ENCODE results near the gene TBC1D1. TPM values are rescaled to one million over a fixed set of nuclear protein-coding genes. Genes with fewer than 3 reads are reported as not detected.

The TBC1D1 gene
- total and polyA plus RNA-seq, 8 donors = 53.3 to 78.9 (median 71.1) TPM

- H3K9me3 ChIP-seq = no peaks in the 10 kb centered on the region
- no peaks in the 10 kb centered on the region for H3K27me3 ChIP-seq
- intact Hi-C loops (cut with DNase I) = no loop called here
- peaks cover 0 to 31% of the 10 kb centered on the region in 2 donors for H3K4me1 ChIP-seq
- DNase-seq = no peak
- ATAC-seq = peak; percentile 53
- H3K27ac ChIP-seq = peak overlapping the region in 1 of 2 donors; percentile 86
- TF ChIP-seq CTCF (IDR thresholded peaks at IDR 0.05) = no peak
- H3K36me3 ChIP-seq = peaks cover 0 to 11% of the 10 kb centered on the region in 2 donors
- no peak overlapping the region for H3K4me3 ChIP-seq
Observed at GRCh38 chr4:37864786-37865185, 26.1 kb upstream of the TBC1D1 start.

- H3K36me3 ChIP-seq = peaks cover 0 to 11% of the 10 kb centered on the region in 2 donors
- no peak for ATAC-seq
- peaks cover 0 to 31% of the 10 kb centered on the region in 2 donors for H3K4me1 ChIP-seq
- no peak for TF ChIP-seq CTCF (IDR thresholded peaks at IDR 0.05)
- H3K27ac ChIP-seq = peak overlapping the region in 1 of 2 donors; percentile 86
- no peak for DNase-seq
- no peaks in the 10 kb centered on the region for H3K9me3 ChIP-seq
- no peaks in the 10 kb centered on the region for H3K27me3 ChIP-seq
- no peak overlapping the region for H3K4me3 ChIP-seq
- intact Hi-C loops (cut with DNase I) = no loop called here
Observed at GRCh38 chr4:37865450-37865849, 25.4 kb upstream of the TBC1D1 start.

GRCh38 chr4:37867102-37867501 lies 23.8 kb upstream of the TBC1D1 start:
- Histone ChIP-seq H3K4me3 (no peak overlapping the region), H3K36me3 (peaks cover 0 to 11% of the 10 kb centered on the region in 2 donors), H3K4me1 (peaks cover 0 to 31% of the 10 kb centered on the region in 2 donors), H3K27ac (peak overlapping the region in 1 of 2 donors; percentile 86), H3K27me3 (no peaks in the 10 kb centered on the region), H3K9me3 (no peaks in the 10 kb centered on the region)
- intact Hi-C loops (cut with DNase I) = no loop called here
- ATAC-seq (no peak), DNase-seq (no peak)
- TF ChIP-seq CTCF (IDR thresholded peaks at IDR 0.05) = no peak

GRCh38 chr4:37868238-37868637 lies 22.6 kb upstream of the TBC1D1 start:
- DNase-seq = no peak
- TF ChIP-seq CTCF (IDR thresholded peaks at IDR 0.05) = no peak
- Histone ChIP-seq H3K9me3 (no peaks in the 10 kb centered on the region), H3K36me3 (peaks cover 0 to 6% of the 10 kb centered on the region in 2 donors), H3K27ac (no peak overlapping the region), H3K27me3 (no peaks in the 10 kb centered on the region), H3K4me3 (no peak overlapping the region), H3K4me1 (peaks cover 3 to 37% of the 10 kb centered on the region in 2 donors)
- no peak for ATAC-seq
- intact Hi-C loops (cut with DNase I) = no loop called here

GRCh38 chr4:37872310-37872988 lies 18.4 kb upstream of the TBC1D1 start:
- Histone ChIP-seq H3K36me3 (peaks cover 0 to 5% of the 10 kb centered on the region in 2 donors), H3K9me3 (no peaks in the 10 kb centered on the region), H3K27me3 (no peaks in the 10 kb centered on the region), H3K4me3 (no peak overlapping the region), H3K4me1 (peaks cover 3 to 23% of the 10 kb centered on the region in 2 donors), H3K27ac (no peak overlapping the region)
- ATAC-seq = no peak
- DNase-seq = no peak
- no peak for TF ChIP-seq CTCF (IDR thresholded peaks at IDR 0.05)
- intact Hi-C loops (cut with DNase I) = no loop called here

Measured in left lung (tissue), 10 donors.